ENCODE data around the gene LZTS3.
"Not testable (repeated sequence)": the region's sequence is repeated elsewhere in the genome, so short reads cannot be mapped to it uniquely, and the experiment has no call there.

Gene LZTS3

GRCh38 chr20:3146732-3147341 lies 26.5 kb downstream of the LZTS3 start:
- Histone ChIP-seq H3K9ac (ENCODE audit: low read depth, low read length) (peak overlapping the region; percentile 35), H3K36me3 (ENCODE audit: insufficient read depth, low read length) (peaks cover 32% of the 10 kb centered on the region)

GRCh38 chr20:3141757-3142156 lies 31.6 kb downstream of the LZTS3 start:
- no peak overlapping the region for H3K4me2 ChIP-seq (ENCODE audit: low read length)
- peaks cover 2% of the 10 kb centered on the region for H3K36me3 ChIP-seq (ENCODE audit: insufficient read depth, low read length)
- H3K9ac ChIP-seq (ENCODE audit: low read depth, low read length), result no peak overlapping the region
- H3K4me1 ChIP-seq (ENCODE audit: control insufficient read depth, insufficient read depth, low read length), result peaks cover 4% of the 10 kb centered on the region
- no peaks in the 10 kb centered on the region for H3K27me3 ChIP-seq (ENCODE audit: control insufficient read depth, insufficient read depth, low read length)
- no peaks in the 10 kb centered on the region for H3K9me3 ChIP-seq (replicated peaks; ENCODE audit: low read length)
- H3K4me3 ChIP-seq (ENCODE audit: low read length), result no peak overlapping the region

More at GRCh38 chr20:3146732-3147341, 26.5 kb downstream of the LZTS3 start:
- Histone ChIP-seq H3K4me2 (ENCODE audit: low read length) (peak overlapping the region; percentile 42), H3K4me3 (ENCODE audit: low read length) (no peak overlapping the region), H3K9me3 (replicated peaks; ENCODE audit: low read length) (no peaks in the 10 kb centered on the region), H3K27me3 (ENCODE audit: control insufficient read depth, insufficient read depth, low read length) (no peaks in the 10 kb centered on the region), H3K4me1 (ENCODE audit: control insufficient read depth, insufficient read depth, low read length) (peaks cover 14% of the 10 kb centered on the region)

GRCh38 chr20:3137492-3137891 lies 35.9 kb downstream of the LZTS3 start:
- H3K36me3 ChIP-seq (ENCODE audit: insufficient read depth, low read length), result no peaks in the 10 kb centered on the region
- H3K4me3 ChIP-seq (ENCODE audit: low read length), result no peak overlapping the region
- H3K27me3 ChIP-seq (ENCODE audit: control insufficient read depth, insufficient read depth, low read length), result no peaks in the 10 kb centered on the region
- peaks cover 27% of the 10 kb centered on the region for H3K4me1 ChIP-seq (ENCODE audit: control insufficient read depth, insufficient read depth, low read length)
- H3K9me3 ChIP-seq (replicated peaks; ENCODE audit: low read length), result no peaks in the 10 kb centered on the region
- no peak overlapping the region for H3K9ac ChIP-seq (ENCODE audit: low read depth, low read length)
- no peak overlapping the region for H3K4me2 ChIP-seq (ENCODE audit: low read length)

GRCh38 chr20:3135507-3136070 lies 37.8 kb downstream of the LZTS3 start:
- Histone ChIP-seq H3K27me3 (ENCODE audit: control insufficient read depth, insufficient read depth, low read length) (no peaks in the 10 kb centered on the region), H3K4me2 (ENCODE audit: low read length) (no peak overlapping the region), H3K4me3 (ENCODE audit: low read length) (no peak overlapping the region), H3K4me1 (ENCODE audit: control insufficient read depth, insufficient read depth, low read length) (peaks cover 27% of the 10 kb centered on the region), H3K36me3 (ENCODE audit: insufficient read depth, low read length) (no peaks in the 10 kb centered on the region), H3K9me3 (replicated peaks; ENCODE audit: low read length) (no peaks in the 10 kb centered on the region), H3K9ac (ENCODE audit: low read depth, low read length) (no peak overlapping the region)

- H3K4me1 ChIP-seq (ENCODE audit: control insufficient read depth, insufficient read depth, low read length), result peaks cover 27% of the 10 kb centered on the region
- H3K9ac ChIP-seq (ENCODE audit: low read depth, low read length), result no peak overlapping the region
- H3K4me3 ChIP-seq (ENCODE audit: low read length), result no peak overlapping the region
- H3K9me3 ChIP-seq (replicated peaks; ENCODE audit: low read length), result no peaks in the 10 kb centered on the region
- no peaks in the 10 kb centered on the region for H3K36me3 ChIP-seq (ENCODE audit: insufficient read depth, low read length)
- H3K27me3 ChIP-seq (ENCODE audit: control insufficient read depth, insufficient read depth, low read length), result no peaks in the 10 kb centered on the region
- no peak overlapping the region for H3K4me2 ChIP-seq (ENCODE audit: low read length)
These were observed 39.2 kb downstream of the LZTS3 start for GRCh38 chr20:3134151-3134550.

GRCh38 chr20:3133155-3133554 lies 40.2 kb downstream of the LZTS3 start:
- Histone ChIP-seq H3K4me2 (ENCODE audit: low read length) (no peak overlapping the region), H3K9me3 (replicated peaks; ENCODE audit: low read length) (no peaks in the 10 kb centered on the region), H3K4me1 (ENCODE audit: control insufficient read depth, insufficient read depth, low read length) (peaks cover 27% of the 10 kb centered on the region), H3K36me3 (ENCODE audit: insufficient read depth, low read length) (no peaks in the 10 kb centered on the region), H3K9ac (ENCODE audit: low read depth, low read length) (no peak overlapping the region), H3K27me3 (ENCODE audit: control insufficient read depth, insufficient read depth, low read length) (no peaks in the 10 kb centered on the region), H3K4me3 (ENCODE audit: low read length) (no peak overlapping the region)

- Histone ChIP-seq H3K27me3 (ENCODE audit: control insufficient read depth, insufficient read depth, low read length) (no peaks in the 10 kb centered on the region), H3K4me2 (ENCODE audit: low read length) (no peak overlapping the region), H3K4me3 (ENCODE audit: low read length) (no peak overlapping the region), H3K9ac (ENCODE audit: low read depth, low read length) (no peak overlapping the region), H3K4me1 (ENCODE audit: control insufficient read depth, insufficient read depth, low read length) (peaks cover 18% of the 10 kb centered on the region), H3K36me3 (ENCODE audit: insufficient read depth, low read length) (no peaks in the 10 kb centered on the region), H3K9me3 (replicated peaks; ENCODE audit: low read length) (no peaks in the 10 kb centered on the region)
These were observed 43.2 kb downstream of the LZTS3 start for GRCh38 chr20:3130051-3130600.

GRCh38 chr20:3129094-3129493 lies 44.3 kb downstream of the LZTS3 start:
- Histone ChIP-seq H3K9ac (ENCODE audit: low read depth, low read length) (no peak overlapping the region), H3K27me3 (ENCODE audit: control insufficient read depth, insufficient read depth, low read length) (no peaks in the 10 kb centered on the region), H3K4me1 (ENCODE audit: control insufficient read depth, insufficient read depth, low read length) (peaks cover 12% of the 10 kb centered on the region), H3K4me3 (ENCODE audit: low read length) (no peak overlapping the region), H3K36me3 (ENCODE audit: insufficient read depth, low read length) (no peaks in the 10 kb centered on the region), H3K4me2 (ENCODE audit: low read length) (no peak overlapping the region), H3K9me3 (replicated peaks; ENCODE audit: low read length) (no peaks in the 10 kb centered on the region)

- H3K9ac ChIP-seq (ENCODE audit: low read depth, low read length), result no peak overlapping the region
- no peaks in the 10 kb centered on the region for H3K9me3 ChIP-seq (replicated peaks; ENCODE audit: low read length)
- H3K4me3 ChIP-seq (ENCODE audit: low read length), result no peak overlapping the region
- H3K4me2 ChIP-seq (ENCODE audit: low read length), result no peak overlapping the region
- no peaks in the 10 kb centered on the region for H3K36me3 ChIP-seq (ENCODE audit: insufficient read depth, low read length)
- no peaks in the 10 kb centered on the region for H3K27me3 ChIP-seq (ENCODE audit: control insufficient read depth, insufficient read depth, low read length)
- H3K4me1 ChIP-seq (ENCODE audit: control insufficient read depth, insufficient read depth, low read length), result peaks cover 13% of the 10 kb centered on the region
These were observed 44.9 kb downstream of the LZTS3 start for GRCh38 chr20:3128275-3128984.

- Histone ChIP-seq H3K36me3 (ENCODE audit: insufficient read depth, low read length) (peaks cover 13% of the 10 kb centered on the region), H3K27me3 (ENCODE audit: control insufficient read depth, insufficient read depth, low read length) (no peaks in the 10 kb centered on the region), H3K4me3 (ENCODE audit: low read length) (no peak overlapping the region), H3K9ac (ENCODE audit: low read depth, low read length) (peak overlapping the region; percentile 33), H3K9me3 (replicated peaks; ENCODE audit: low read length) (no peaks in the 10 kb centered on the region), H3K4me1 (ENCODE audit: control insufficient read depth, insufficient read depth, low read length) (peaks cover 20% of the 10 kb centered on the region), H3K4me2 (ENCODE audit: low read length) (no peak overlapping the region)
These were observed 46.9 kb downstream of the LZTS3 start for GRCh38 chr20:3126527-3126859.

- Histone ChIP-seq H3K36me3 (ENCODE audit: insufficient read depth, low read length) (peaks cover 17% of the 10 kb centered on the region), H3K9ac (ENCODE audit: low read depth, low read length) (peak overlapping the region; percentile 33), H3K4me1 (ENCODE audit: control insufficient read depth, insufficient read depth, low read length) (peaks cover 20% of the 10 kb centered on the region)
- not testable (repeated sequence) for H3K4me3 ChIP-seq (ENCODE audit: low read length); H3K4me2 ChIP-seq (ENCODE audit: low read length); H3K9me3 ChIP-seq (replicated peaks; ENCODE audit: low read length); H3K27me3 ChIP-seq (ENCODE audit: control insufficient read depth, insufficient read depth, low read length)
These were observed 47.4 kb downstream of the LZTS3 start for GRCh38 chr20:3125776-3126526.
